Glutamatergic neuron (in vitro differentiated cells): ENCODE measurements around the gene TSPAN31. TPM values are rescaled to one million over a fixed set of nuclear protein-coding genes. Genes with fewer than 3 reads are reported as not detected.

ENCODE experiments used
- DNase-seq: peaks from one replicate; pipeline ENCODE4 v3.0.0; 2022
- H3K27ac Mint-ChIP-seq: one replicate; pipeline ENCODE4 v1.8.0; 2020; ENCODE audit warnings: mild to moderate bottlenecking, mixed read lengths, inconsistent platforms; ENCODE audit not compliant: unreplicated experiment
- H3K27me3 Mint-ChIP-seq: one replicate; pipeline ENCODE4 v1.8.0; 2020; ENCODE audit warnings: mild to moderate bottlenecking, moderate library complexity, mixed read lengths, inconsistent platforms; ENCODE audit not compliant: unreplicated experiment
- H3K36me3 Mint-ChIP-seq: one replicate; pipeline ENCODE4 v1.8.0; 2020; ENCODE audit warnings: mild to moderate bottlenecking, mixed read lengths, inconsistent platforms; ENCODE audit not compliant: unreplicated experiment
- H3K4me1 Mint-ChIP-seq: one replicate; pipeline ENCODE4 v1.8.0; 2020; ENCODE audit warnings: mild to moderate bottlenecking, low read depth, mixed read lengths, inconsistent platforms; ENCODE audit not compliant: unreplicated experiment
- H3K4me3 Mint-ChIP-seq: one replicate; pipeline ENCODE4 v1.8.0; 2020; ENCODE audit warnings: mild to moderate bottlenecking, mixed read lengths, inconsistent platforms; ENCODE audit not compliant: unreplicated experiment
- H3K9me3 Mint-ChIP-seq: one replicate; pipeline ENCODE4 v1.8.0; 2020; ENCODE audit warnings: mild to moderate bottlenecking, moderate library complexity, mixed read lengths, inconsistent platforms; ENCODE audit not compliant: unreplicated experiment
- CTCF ChIP-seq: fragments of 200-600 bp; sonication (generic); IDR thresholded peaks from one replicate; pipeline ENCODE4 v1.5.0; 2021; ENCODE audit not compliant: partially characterized antibody, unreplicated experiment
- total RNA-seq: library from RNA; stranded (reverse); fragmentation: NEBNext Ultra II Directional; extraction: Animal tissue kit (Norgen Biotek cat#: 25700); gene quantifications from one replicate; pipeline ENCODE4 v1.2.1, GENCODE V29; 2021; ENCODE audit not compliant: unreplicated experiment

Gene TSPAN31
- total RNA-seq, 1 donor from 2014 or later, result 27.2 TPM

- no peak for DNase-seq
- peaks cover 22% of the 10 kb centered on the region for H3K27me3 Mint-ChIP-seq
Measured at GRCh38 chr12:57759360-57759980, 14.6 kb downstream of the TSPAN31 start.

GRCh38 chr12:57760347-57760982 is 15.6 kb downstream of the TSPAN31 start:
- Mint-ChIP-seq H3K27me3 (peaks cover 19% of the 10 kb centered on the region), H3K4me3 (no peak overlapping the region), H3K27ac (no peak overlapping the region), H3K36me3 (peaks cover 11% of the 10 kb centered on the region), H3K4me1 (peaks cover 10% of the 10 kb centered on the region), H3K9me3 (peaks cover 8% of the 10 kb centered on the region)
- TF ChIP-seq CTCF, result no peak
- DNase-seq, result no peak

More at GRCh38 chr12:57759360-57759980, 14.6 kb downstream of the TSPAN31 start:
- Mint-ChIP-seq H3K4me1 (peaks cover 10% of the 10 kb centered on the region), H3K9me3 (peaks cover 9% of the 10 kb centered on the region), H3K36me3 (peaks cover 11% of the 10 kb centered on the region), H3K27ac (peak overlapping the region; percentile 23), H3K4me3 (no peak overlapping the region)
- TF ChIP-seq CTCF, result no peak

- Mint-ChIP-seq H3K27ac (no peak overlapping the region), H3K4me3 (no peak overlapping the region), H3K36me3 (peaks cover 6% of the 10 kb centered on the region), H3K4me1 (peaks cover 6% of the 10 kb centered on the region), H3K27me3 (peaks cover 20% of the 10 kb centered on the region), H3K9me3 (peaks cover 4% of the 10 kb centered on the region)
- no peak for DNase-seq
- TF ChIP-seq CTCF, result no peak
Measured at GRCh38 chr12:57761391-57761998, 16.7 kb downstream of the TSPAN31 start.

- DNase-seq, result no peak
- peaks cover 20% of the 10 kb centered on the region for H3K27me3 Mint-ChIP-seq
- TF ChIP-seq CTCF, result no peak
- peaks cover 6% of the 10 kb centered on the region for H3K36me3 Mint-ChIP-seq
- H3K4me1 Mint-ChIP-seq, result peaks cover 5% of the 10 kb centered on the region
- peaks cover 4% of the 10 kb centered on the region for H3K9me3 Mint-ChIP-seq
- H3K4me3 Mint-ChIP-seq, result no peak overlapping the region
- no peak overlapping the region for H3K27ac Mint-ChIP-seq
Measured at GRCh38 chr12:57762463-57762862, 17.6 kb downstream of the TSPAN31 start.
